NCI-H1105 treated with DMSO at 0.1 percent for 48 hours (cell line): Measurements from ENCODE around the gene MAMDC2.

ENCODE experiments used
- DNase-seq: peaks from one replicate; lab custom pipeline; 2025; lab: John Stamatoyannopoulos, UW

Gene MAMDC2

GRCh38 chr9:70108181-70108580 is 64.5 kb downstream of the MAMDC2 start:
- DNase-seq: no peak

DNA sequence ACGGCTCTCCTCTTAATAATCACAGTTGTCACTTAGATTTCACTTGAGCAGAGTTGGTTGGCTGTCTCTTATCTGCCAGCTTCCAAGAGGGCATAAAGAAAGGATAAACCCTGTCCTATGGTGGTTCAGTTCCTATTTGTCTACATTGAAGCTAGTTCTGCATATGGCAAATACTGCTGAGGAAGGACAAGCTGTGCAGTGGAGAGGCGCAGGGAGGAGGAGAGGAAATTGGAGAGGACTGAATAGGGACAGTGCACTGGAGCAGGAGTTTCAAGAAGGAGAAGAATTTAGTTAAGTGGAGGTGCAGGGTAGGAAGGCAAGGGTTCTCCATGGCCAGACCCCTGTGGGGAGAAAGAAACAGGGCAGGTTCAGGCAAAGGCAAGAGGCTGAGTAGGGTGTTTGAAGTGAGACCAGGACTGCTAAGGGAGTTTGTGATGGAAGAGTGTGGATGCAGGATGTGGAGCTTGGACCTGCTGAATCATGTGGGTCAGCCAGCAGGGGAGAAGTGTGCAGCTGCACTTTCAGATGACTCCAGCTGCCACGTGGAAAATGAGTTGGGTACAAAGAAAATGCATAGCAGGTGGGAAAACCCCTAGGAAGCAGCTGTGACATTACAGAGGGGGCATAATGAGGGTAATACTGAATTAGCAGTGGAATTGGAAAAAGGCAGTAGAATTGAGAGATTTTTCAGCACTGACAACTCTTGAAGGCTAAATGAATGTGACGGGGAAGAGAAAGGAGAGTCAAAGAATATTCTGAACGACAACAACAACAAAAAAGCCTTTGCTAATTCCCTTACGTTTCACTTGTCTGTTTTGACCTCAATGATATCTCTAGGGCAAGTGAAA is 66.8 kb downstream of the MAMDC2 start:
- DNase-seq: peak; percentile 45

- peak; percentile 63 for DNase-seq
Measured at GRCh38 chr9:70111042-70111602, 67.5 kb downstream of the MAMDC2 start.

GRCh38 chr9:70111641-70112236 is 68.1 kb downstream of the MAMDC2 start:
- no peak for DNase-seq

- DNase-seq: no peak
Measured at GRCh38 chr9:70112981-70113380, 69.3 kb downstream of the MAMDC2 start.

GRCh38 chr9:70113403-70114022 is 69.9 kb downstream of the MAMDC2 start:
- peak; percentile 51 for DNase-seq

GRCh38 chr9:70114898-70115297 is 71.2 kb downstream of the MAMDC2 start:
- DNase-seq: no peak

GRCh38 chr9:70117835-70118319 is 74.2 kb downstream of the MAMDC2 start:
- no peak for DNase-seq

GRCh38 chr9:70119786-70120185 is 76.1 kb downstream of the MAMDC2 start:
- no peak for DNase-seq

- no peak for DNase-seq
Measured at GRCh38 chr9:70120834-70121510, 77.3 kb downstream of the MAMDC2 start.

GRCh38 chr9:70121818-70122436 is 78.3 kb downstream of the MAMDC2 start:
- no peak for DNase-seq

DNA sequence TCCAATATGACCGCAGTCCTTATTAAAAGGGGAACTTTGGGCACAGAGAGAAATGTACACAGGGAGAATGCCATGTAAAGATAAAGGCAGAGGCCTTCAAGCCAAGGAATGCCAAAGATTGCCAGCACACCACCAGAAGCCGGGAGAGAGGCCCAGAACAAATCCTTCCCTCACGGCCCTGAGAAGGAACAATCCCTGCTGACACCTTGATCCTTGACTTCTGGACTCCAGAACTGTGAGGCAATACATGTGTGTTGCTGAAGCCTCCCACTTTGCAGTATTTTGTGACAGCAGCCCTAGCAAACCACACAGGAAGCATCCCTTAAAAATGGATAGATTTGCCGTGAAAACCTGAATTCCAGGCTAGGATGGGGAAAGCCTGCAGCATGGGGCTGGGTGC is 80.0 kb downstream of the MAMDC2 start:
- DNase-seq: no peak

DNA sequence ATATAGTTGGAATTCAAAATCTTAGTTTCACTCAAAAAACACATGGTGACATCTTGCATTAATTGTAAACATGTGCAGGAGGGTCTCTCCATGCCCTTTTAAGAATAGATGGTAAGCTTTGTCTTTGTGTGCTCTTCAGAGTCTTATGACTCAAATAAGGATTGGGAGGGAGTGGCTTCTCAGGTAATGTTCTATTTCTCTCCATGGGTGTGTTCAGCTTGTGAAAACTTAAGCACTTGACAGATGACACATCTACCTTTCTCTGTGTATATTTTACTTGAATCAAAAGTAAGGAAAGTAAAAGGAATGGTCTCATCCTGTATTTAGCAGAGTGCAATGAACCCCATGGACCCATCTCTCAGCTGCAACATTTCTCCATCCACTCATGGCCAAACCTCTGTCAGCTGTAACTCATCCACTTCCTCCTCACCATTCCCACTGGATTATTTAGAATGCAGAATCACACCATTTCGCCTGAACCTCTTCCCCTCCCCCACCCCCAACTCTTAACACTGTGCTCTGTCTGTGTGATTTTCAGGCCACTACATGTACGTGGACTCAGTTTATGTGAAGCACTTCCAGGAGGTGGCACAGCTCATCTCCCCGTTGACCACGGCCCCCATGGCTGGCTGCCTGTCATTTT is 82.1 kb downstream of the MAMDC2 start:
- DNase-seq: no peak

- DNase-seq: no peak
Measured at GRCh38 chr9:70127036-70127435, 83.4 kb downstream of the MAMDC2 start.

DNA sequence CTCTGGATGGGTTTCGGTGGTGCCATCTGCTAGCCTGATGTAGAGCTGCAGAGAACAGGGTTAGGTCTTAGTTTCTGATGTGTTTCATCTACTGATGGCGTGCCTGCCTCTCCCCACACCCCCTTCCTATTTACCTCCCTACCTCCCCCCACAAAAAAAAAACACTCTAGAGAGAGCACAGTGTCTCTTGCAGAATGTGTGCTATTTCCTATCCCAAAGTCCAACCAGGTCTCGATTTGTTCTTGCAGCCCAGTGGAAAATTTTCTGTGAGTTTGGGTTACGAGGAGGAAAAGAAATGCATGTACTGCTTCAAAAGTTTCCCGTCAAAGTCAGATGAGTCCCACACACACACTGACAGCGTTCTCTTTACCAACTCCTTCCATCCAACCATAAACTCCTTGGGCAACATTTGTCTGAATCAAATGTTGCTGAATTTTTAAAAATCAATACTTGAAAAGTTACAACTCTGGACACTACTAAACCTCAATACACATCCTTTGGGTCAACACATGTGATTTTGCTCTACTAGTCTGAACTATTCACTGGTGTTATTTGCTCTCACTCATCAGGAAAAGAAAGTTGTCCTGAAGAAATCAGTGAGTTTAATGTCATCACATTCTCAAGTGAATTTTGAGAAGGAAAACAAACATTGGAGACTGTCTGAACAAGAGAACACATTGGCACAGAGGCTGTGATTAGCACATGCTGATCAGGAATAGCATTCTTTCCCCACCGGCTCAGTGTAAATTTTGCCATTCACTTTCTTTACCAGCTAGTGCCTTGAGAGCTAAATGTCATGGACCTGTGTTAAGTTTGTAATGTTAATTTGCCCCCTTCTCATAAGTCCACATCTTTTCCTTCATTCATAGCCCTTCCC is 84.1 kb downstream of the MAMDC2 start:
- no peak for DNase-seq

- DNase-seq: no peak
Measured at GRCh38 chr9:70130266-70130665, 86.6 kb downstream of the MAMDC2 start.

DNA sequence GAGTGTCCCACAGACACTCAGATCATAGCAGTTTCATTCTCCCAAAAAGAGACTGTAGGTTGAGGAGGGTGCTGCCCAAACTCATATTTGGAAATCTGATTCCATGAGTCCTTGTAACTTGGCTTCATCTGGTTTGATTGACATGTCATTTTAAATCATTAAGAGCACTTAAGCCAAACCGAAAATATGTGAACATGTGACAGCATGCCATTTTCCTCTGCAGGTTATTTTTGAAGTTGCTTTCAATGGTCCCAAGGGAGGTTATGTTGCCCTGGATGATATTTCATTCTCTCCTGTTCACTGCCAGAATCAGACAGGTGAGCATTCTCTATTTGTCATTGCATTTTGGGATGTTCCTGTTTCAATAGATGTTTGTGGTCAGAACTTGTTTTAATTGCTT is 87.6 kb downstream of the MAMDC2 start:
- DNase-seq: peak; percentile 95

GRCh38 chr9:70133253-70134208 is 89.9 kb downstream of the MAMDC2 start:
- DNase-seq: no peak

GRCh38 chr9:70134360-70134759 is 90.7 kb downstream of the MAMDC2 start:
- no peak for DNase-seq
